Activated T-cell treated with anti-CD3 and anti-CD28 coated beads for 4 hours (primary cell): Measurements from ENCODE around the gene LRRC63.
A peak's percentile ranks its signal among the peaks of the same experiment; 100 is the strongest.

Experiments used
- DNase-seq: peaks from one replicate; pipeline ENCODE4 v3.0.0-alpha.2; 2020

The LRRC63 gene

DNA sequence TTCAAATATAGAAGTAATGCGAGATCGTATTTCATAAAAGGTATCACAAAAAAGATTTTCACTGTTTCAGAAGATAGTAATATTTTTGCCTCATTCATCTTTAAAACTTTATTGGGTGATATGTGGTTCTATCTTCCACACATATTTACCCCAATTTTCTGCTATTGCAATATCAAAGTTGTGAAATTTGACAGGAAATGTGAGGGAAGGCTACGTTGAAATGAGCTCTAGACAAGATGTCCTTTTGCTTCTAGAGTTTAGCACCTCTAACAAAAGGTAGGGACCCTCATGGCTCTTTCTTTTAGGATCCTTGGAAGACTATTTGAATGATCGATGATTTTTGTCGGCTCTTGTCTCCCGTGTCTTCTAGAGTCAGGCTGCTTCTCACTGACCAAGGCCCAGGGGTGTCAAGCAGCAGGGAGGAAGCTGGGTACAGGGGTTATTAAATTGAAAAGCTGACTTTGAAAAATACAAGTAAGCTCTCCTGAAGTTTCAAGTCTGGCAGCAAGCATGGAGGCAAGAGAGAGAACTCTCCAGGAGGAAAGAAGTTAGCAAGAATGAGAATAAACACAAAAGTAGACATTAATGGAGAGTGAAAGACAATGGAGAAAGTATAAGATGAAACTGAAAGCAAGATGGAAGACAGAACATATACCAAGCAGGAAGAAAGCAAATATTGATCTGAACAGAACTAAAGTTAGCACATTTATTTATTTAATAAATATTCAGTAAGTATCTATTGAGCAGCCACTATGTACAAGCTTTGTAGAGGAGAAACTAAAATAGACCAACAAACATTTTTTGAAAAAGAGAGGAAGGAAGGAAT, 101.9 kb downstream of the LRRC63 start:
- DNase-seq: no peak

DNA sequence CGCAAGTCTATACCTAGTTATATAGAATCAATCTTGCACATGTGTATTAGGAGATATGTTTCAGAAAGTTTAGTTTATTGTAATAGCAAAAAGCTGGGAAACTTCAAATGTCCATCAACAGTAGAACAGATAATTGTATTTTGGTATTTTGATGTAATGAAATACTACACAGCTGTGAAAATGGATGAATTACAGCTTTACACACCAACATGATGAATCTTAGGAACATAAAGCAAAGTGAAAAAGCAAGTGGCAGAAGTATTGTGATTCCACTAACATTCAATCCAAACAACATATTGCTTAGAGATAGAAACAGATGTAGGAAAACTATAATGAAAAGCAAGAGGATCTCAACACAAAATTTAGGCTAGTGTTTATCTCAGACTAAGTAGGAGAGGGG, 102.9 kb downstream of the LRRC63 start:
- no peak for DNase-seq

DNA sequence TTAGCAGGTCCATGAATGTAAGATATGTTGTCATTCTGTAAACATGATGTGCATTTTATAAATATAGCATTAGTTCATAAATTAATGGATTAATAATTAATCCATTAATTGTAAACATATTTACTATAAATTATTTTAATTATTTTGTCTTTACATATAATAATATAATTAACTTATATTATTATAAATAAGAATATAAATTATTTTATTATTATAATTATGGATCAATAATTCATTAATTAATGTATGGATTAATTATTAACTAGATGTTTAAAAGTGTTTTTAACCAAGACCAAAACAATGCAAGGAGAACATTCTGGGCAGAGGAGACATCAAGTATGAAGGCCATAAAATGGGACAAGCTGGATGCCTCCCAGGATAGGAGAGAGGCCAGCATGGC, 103.3 kb downstream of the LRRC63 start:
- DNase-seq: no peak

- no peak for DNase-seq
Observed at GRCh38 chr13:46315491-46316075, 103.9 kb downstream of the LRRC63 start.

GRCh38 chr13:46317120-46317519, 105.4 kb downstream of the LRRC63 start:
- DNase-seq: no peak

DNA sequence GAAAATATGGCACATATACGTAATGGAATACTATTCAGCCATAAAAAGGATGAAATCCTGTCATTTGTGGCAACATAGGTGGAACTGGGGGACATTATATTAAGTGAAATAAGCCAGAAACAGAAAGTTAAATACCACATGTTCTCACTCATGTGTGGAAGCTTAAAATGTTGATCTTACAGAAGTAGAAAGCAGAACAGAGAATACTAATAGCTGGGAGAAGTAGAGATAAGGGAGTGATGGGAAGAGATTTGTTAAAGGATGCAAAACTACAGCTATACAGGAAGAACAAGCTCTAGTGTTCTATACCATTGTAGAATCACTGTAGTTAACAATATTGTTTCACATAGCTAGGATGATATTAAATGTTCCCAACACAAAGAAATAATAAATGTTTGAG, 107.3 kb downstream of the LRRC63 start:
- DNase-seq: no peak

DNA sequence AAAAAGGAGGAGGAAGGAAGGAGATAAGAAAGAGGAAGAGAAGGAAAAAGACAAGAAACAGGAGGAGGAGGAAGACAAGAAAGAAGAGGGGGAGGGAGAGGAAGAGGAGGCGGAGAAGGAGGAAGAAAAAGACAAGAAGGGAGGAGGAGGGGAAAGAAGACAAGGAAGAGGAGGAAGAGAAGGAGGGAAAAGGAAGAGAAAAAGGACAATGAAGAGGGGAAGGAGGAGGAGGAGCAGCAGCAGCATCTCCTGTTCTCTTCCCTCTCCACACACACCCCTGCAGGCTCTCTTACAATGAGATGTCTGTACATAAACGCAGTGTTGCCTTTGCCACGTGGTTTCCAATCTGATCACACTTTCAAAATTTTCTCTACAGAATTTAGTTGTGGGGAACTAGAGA, 108.7 kb downstream of the LRRC63 start:
- DNase-seq: no peak

GRCh38 chr13:46320821-46321220, 109.1 kb downstream of the LRRC63 start:
- DNase-seq: no peak

- peak; percentile 58 for DNase-seq
Observed at GRCh38 chr13:46321494-46322225, 109.9 kb downstream of the LRRC63 start.

DNA sequence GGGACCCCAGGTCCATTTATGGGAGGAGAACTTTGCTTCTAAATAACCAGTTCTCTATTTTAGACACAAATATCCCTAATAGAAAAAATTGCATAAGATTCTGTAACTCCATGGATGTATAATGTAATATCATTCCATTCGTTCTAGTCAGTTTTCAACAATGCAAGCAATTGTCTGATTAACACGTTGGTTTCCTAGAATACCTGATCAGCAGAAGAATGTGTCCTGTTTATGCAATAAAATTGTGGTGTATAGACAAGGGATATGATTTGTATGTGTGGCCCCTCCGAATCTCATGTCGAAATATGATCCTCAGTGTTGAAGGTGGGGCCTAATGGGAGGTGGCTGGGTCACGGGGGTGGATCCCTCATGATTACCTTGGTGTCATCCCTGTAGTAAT, 113.2 kb downstream of the LRRC63 start:
- DNase-seq: no peak
